Mucosa of descending colon (tissue), 3 donors: ENCODE data around the gene TBXAS1. TPM values are rescaled to one million over a fixed set of nuclear protein-coding genes. Genes with fewer than 3 reads are reported as not detected.

ENCODE experiments used
- ATAC-seq: fragments of 200-7000 bp; cut with Tn5 transposase; one replicate; pipeline ENCODE4 v1.9.1; 2020; ENCODE audit warnings: mild to moderate bottlenecking, moderate library complexity
- DNase-seq, 3 donors: peaks; one replicate each; pipeline ENCODE4 v3.0.0-alpha.2; 2020
- H3K36me3 ChIP-seq: fragments of 200-600 bp; one replicate; pipeline ENCODE4 v1.8.0; 2021; ENCODE audit warnings: low read depth, mild to moderate bottlenecking
- H3K4me1 ChIP-seq: fragments of 200-600 bp; one replicate; pipeline ENCODE4 v1.8.0; 2021; ENCODE audit warnings: low read depth, mild to moderate bottlenecking
- H3K4me3 ChIP-seq: fragments of 200-600 bp; one replicate; pipeline ENCODE4 v1.8.0; 2021; ENCODE audit warnings: mild to moderate bottlenecking
- H3K9me3 ChIP-seq: fragments of 200-600 bp; one replicate; pipeline ENCODE4 v1.8.0; 2021; ENCODE audit warnings: mild to moderate bottlenecking
- intact Hi-C, 2 donors: fragments of 100-400 bp; cut with DNase I in 1 of 2; cut with micrococcal nuclease in 1 of 2; formaldehyde crosslinking; loops; one replicate each; pipeline versions ENCODE4 v1.11.0 to v1.11.1; 2022; cut with DNase I, micrococcal nuclease
- total RNA-seq, 3 donors: library from RNA; stranded (reverse); fragmentation: NEBNext Ultra II Directional in 2 of 3; extraction: Animal tissue kit (Norgen Biotek cat#: 25700) in 2 of 3; gene quantifications; one replicate each; pipeline versions ENCODE4 v1.2.1 to v1.2.4, GENCODE V29; 2021 to 2023
- TF ChIP-seq, protein P1 (sequence below): fragments of 200-600 bp; IDR thresholded peaks from one replicate; pipeline ENCODE4 v1.8.0; 2022; ENCODE audit warnings: antibody characterized with exemption, mild to moderate bottlenecking
- donor health status: DM: no; HTN: no; CAD: no; lungs with moderate emphysema.
- donor health status: DM: no; HTN: no; CAD: no.
- donor health status: DM: no; HTN: yes; CAD: no.

Gene TBXAS1
- total RNA-seq, 3 donors from 2014 or later = 9.4 to 15.6 (median 9.7) TPM

DNA sequence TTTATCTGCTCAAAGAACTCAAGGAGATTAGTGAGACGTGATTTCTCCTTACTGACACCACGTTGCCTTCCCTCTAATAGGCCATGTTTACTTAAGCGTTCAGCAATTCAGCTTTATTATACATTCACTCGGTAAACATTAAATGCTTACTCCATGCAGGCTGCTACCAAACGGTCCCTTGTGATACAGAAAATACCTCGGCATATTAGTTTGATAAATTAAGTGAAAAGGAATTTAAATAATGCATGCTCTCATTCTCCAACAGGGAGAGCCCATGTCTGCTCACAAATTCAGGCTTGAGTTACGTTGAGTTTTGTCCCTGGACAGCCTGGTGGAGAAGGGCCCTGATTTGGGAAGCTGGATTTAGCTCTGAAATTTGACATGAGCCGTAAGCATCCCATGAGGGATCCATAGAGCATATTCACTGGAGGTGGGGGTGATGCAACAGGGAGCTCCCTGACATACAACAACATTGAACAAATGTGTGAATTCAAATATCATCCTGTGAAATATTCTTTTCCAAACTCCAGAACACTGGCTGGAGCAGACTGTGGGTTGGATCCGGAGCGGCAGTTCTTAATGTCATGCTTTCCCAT, 86.3 kb downstream of the TBXAS1 start:
- H3K4me1 ChIP-seq = peaks cover 12% of the 10 kb centered on the region
- no peak overlapping the region for H3K4me3 ChIP-seq
- no peaks in the 10 kb centered on the region for H3K9me3 ChIP-seq
- no peaks in the 10 kb centered on the region for H3K36me3 ChIP-seq
- no peak for DNase-seq
- intact Hi-C loops = no loop called here
- TF ChIP-seq, protein P1, sequence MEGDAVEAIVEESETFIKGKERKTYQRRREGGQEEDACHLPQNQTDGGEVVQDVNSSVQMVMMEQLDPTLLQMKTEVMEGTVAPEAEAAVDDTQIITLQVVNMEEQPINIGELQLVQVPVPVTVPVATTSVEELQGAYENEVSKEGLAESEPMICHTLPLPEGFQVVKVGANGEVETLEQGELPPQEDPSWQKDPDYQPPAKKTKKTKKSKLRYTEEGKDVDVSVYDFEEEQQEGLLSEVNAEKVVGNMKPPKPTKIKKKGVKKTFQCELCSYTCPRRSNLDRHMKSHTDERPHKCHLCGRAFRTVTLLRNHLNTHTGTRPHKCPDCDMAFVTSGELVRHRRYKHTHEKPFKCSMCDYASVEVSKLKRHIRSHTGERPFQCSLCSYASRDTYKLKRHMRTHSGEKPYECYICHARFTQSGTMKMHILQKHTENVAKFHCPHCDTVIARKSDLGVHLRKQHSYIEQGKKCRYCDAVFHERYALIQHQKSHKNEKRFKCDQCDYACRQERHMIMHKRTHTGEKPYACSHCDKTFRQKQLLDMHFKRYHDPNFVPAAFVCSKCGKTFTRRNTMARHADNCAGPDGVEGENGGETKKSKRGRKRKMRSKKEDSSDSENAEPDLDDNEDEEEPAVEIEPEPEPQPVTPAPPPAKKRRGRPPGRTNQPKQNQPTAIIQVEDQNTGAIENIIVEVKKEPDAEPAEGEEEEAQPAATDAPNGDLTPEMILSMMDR = no peak
- peak; percentile 13 for ATAC-seq

DNA sequence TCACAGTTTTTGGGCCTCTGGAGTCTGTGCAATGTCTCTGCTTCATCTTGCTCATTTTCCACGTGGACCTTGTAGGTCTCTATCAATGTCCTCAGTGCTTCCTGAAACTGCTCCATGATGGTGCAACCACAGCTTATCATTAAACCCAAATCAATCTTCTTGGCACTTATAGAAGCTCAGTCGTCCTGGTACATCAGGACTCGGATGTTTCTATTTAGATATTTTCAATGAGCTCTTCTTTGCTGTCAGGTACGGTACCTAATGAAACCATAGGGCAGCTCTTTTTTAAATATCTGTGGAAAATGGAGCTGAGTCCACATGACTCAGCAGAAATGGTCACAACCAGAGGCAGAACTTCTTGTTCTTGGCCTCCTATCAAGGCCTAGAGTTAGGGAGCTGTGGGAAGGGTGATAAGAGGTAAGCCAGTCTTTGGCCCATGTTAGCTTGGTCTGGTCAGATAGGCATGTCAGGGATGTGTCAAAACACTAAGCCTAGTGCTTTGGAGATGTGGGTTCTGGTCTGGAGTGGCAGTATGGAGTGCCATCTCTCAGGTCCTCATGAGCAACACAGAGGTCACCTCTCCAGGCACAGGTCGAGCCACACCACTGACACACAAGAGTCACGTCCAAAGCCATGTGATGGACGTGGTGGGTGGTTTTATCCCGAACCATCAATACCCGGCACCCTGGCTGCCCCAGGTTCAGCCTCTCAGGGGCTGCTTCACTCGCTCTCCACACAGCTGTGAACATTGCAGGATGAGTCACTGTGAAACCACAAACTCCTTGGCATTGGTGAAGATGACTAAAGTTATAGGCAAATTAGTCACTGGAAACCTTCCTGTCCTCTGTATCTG, 87.0 kb downstream of the TBXAS1 start:
- DNase-seq (peak in 2 of 3 donors; percentile 41 to 44), ATAC-seq (peak; percentile 85)
- H3K4me3 ChIP-seq = no peak overlapping the region
- peaks cover 12% of the 10 kb centered on the region for H3K4me1 ChIP-seq
- TF ChIP-seq, protein P1 = no peak
- no peaks in the 10 kb centered on the region for H3K9me3 ChIP-seq
- H3K36me3 ChIP-seq = no peaks in the 10 kb centered on the region
- intact Hi-C loops = no loop called here

DNA sequence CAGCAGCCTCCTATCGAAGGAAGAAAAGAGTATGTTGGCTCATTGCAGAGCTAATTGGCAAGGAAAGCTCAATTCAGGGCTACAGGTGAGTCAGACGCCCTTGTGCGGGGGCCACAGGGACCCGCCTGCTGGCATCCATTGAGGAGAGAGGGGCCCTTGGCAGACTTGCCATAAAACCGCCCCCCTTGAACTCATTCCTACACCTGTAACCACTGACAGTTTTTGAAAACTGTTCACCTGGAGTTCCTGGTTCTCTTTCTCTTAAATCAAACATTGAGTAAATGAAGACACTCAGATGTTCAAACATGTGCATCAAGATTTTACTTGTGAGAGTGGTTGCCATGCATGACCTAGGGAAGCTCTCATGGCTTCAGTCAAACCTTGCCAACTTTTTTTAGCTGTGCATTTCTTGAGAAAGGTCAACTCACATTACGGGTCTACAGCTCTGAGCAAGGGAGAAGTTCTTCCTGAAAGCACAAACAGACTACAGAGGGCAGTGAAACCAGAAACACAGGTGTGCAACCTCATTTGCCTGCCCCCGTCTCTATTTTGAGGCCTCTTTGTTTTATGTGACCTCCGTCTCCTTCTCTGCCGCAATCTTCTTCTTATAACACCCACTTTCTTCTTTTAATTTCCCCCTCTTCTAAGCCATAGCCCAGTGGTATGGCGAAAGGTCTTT, 87.8 kb downstream of the TBXAS1 start:
- no peaks in the 10 kb centered on the region for H3K9me3 ChIP-seq
- intact Hi-C loops = no loop called here
- DNase-seq = no peak
- H3K4me1 ChIP-seq = peaks cover 12% of the 10 kb centered on the region
- no peaks in the 10 kb centered on the region for H3K36me3 ChIP-seq
- no peak overlapping the region for H3K4me3 ChIP-seq
- ATAC-seq = peak; percentile 37
- TF ChIP-seq, protein P1 = no peak

DNA sequence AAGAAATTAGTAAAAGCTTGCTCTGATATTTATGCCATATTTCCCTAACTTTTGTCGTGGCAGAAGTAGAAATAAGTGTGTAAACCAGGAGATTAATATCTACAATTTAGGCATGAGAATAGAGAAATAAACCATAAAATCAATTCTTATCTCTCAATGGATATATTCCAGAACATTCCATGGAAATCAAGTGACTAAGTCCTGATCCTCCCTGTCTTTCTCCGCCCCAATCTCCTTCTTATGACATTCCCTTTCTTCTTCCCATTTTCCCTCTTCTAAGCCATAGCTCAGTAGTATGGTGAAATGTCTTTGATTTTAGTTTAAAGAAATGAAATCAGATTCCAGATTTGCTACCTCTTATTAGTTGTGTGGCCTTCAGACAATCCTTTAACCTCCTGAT, 88.8 kb downstream of the TBXAS1 start:
- Histone ChIP-seq H3K36me3 (no peaks in the 10 kb centered on the region), H3K9me3 (no peaks in the 10 kb centered on the region), H3K4me3 (no peak overlapping the region), H3K4me1 (peaks cover 12% of the 10 kb centered on the region)
- no peak for DNase-seq
- intact Hi-C loops = no loop called here
- no peak for ATAC-seq
- TF ChIP-seq, protein P1 = no peak

DNA sequence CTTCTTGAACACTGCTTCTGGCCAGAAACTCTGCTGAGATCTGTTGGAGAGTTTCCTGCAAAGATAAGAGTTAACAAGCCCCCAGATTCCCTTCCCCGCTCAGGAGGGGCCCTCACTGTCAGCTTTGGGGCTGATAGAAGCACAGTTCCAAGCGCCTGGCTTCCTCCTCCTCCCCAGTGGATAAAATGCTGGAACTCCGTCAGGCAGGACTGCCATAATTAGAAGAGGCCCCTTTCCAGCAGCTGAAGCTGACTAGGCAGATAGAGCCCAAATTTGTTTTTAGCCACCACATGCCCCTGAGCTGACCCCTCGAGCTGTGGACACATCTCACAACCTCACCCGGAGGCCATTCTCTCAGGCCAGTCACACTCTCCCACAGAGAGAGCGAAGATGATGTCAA, 89.4 kb downstream of the TBXAS1 start:
- DNase-seq = no peak
- TF ChIP-seq, protein P1 = no peak
- no peaks in the 10 kb centered on the region for H3K9me3 ChIP-seq
- H3K4me1 ChIP-seq = peaks cover 12% of the 10 kb centered on the region
- intact Hi-C loops = no loop called here
- no peak overlapping the region for H3K4me3 ChIP-seq
- H3K36me3 ChIP-seq = no peaks in the 10 kb centered on the region
- no peak for ATAC-seq
